Frontal cortex (tissue), 4 donors: Measurements from ENCODE around the gene NFKBIZ. TPM values are rescaled to one million over a fixed set of nuclear protein-coding genes. Genes with fewer than 3 reads are reported as not detected.
"Not testable (repeated sequence)": the region's sequence is repeated elsewhere in the genome, so short reads cannot be mapped to it uniquely, and the experiment has no call there.

Source experiments
- DNase-seq, 2 donors: peaks; one replicate each; pipeline ENCODE4 v3.0.0; 2012; ENCODE audit warnings: low spot score in 2 of 2
- FAIRE-seq: peaks from 2 replicates; lab custom pipeline; 2012; peaks lifted over from hg19 to GRCh38; lab: Jason Lieb, UNC
- total RNA-seq: library from RNA; depleted of rRNA; stranded (reverse); fragments of >200 nt; gene quantifications from one replicate; pipeline ENCODE4 v1.2.3, GENCODE V29; 2014
- donor health status: control.
- donor health status: control.
- donor health status: control.

NFKBIZ gene
- total RNA-seq, 1 donor from 2014 or later, result 2.4 TPM

- no peak for FAIRE-seq
- DNase-seq, result no peak
Observed at GRCh38 chr3:101900316-101900715, 51.0 kb downstream of the NFKBIZ start.

GRCh38 chr3:101900736-101901135 lies 51.4 kb downstream of the NFKBIZ start:
- DNase-seq (no peak), FAIRE-seq (no peak)

GRCh38 chr3:101902041-101902440 lies 52.7 kb downstream of the NFKBIZ start:
- DNase-seq, result no peak
- no peak for FAIRE-seq

- FAIRE-seq (no peak), DNase-seq (no peak)
Observed at GRCh38 chr3:101903451-101903871, 54.1 kb downstream of the NFKBIZ start.

GRCh38 chr3:101905573-101905972 lies 56.3 kb downstream of the NFKBIZ start:
- DNase-seq, result not testable (repeated sequence)

More at GRCh38 chr3:101905573-101905972, 56.3 kb downstream of the NFKBIZ start:
- not testable (repeated sequence) for FAIRE-seq

Other genes starting within 250 kb of the NFKBIZ start
- gene ZBTB11, start 172.4 kb upstream of the NFKBIZ start, total RNA-seq, result 52.6 TPM
- gene RPL24, start 162.8 kb upstream of the NFKBIZ start, total RNA-seq, result 4,229 TPM
- gene CEP97, start 124.9 kb upstream of the NFKBIZ start, total RNA-seq, result 72.2 TPM
- gene NXPE3, start 70.3 kb upstream of the NFKBIZ start, total RNA-seq, result 17.1 TPM